ENCODE data around the gene RSAD2.

Gene RSAD2

DNA sequence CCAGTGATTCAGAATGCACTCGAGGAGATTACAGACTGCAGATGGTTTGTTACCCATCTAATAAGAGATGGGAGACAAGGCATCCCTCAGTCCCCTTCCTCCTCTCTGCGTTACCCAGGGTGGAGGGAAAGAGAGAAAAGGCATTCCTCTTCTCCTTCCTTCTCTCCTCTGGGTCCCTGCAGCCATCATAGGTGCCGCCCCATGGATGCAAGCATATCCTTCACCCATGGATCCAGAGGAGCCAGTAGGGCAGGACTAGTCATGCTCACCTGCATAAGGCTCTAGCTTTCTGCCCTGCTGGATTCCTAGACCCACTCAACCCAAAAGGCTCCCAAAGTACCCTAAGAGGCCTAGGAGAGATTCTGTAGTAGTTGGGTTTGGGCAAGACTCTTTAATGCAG lies 32.3 kb upstream of the RSAD2 start:
- no peak overlapping the region for H3K4me2 ChIP-seq (ENCODE audit: low read depth, low read length)
- H3K36me3 ChIP-seq (replicated peaks; ENCODE audit: insufficient read depth, low read length) = no peaks in the 10 kb centered on the region
- H3K79me2 ChIP-seq (ENCODE audit: low read length) = no peaks in the 10 kb centered on the region
- no peaks in the 10 kb centered on the region for H4K20me1 ChIP-seq (ENCODE audit: insufficient read depth, low read length)
- no peak for DNase-seq
- no peak overlapping the region for H2AFZ ChIP-seq (ENCODE audit: low read length)
- H3F3A ChIP-seq (ENCODE audit: insufficient read depth, low read length) = no peaks in the 10 kb centered on the region
- no peak overlapping the region for H3K4me3 ChIP-seq (ENCODE audit: low read length)
- no peaks in the 10 kb centered on the region for H3K9me3 ChIP-seq (replicated peaks; ENCODE audit: insufficient read depth, low read length)
- no peaks in the 10 kb centered on the region for H3K27me3 ChIP-seq (replicated peaks; ENCODE audit: insufficient read depth, low read length)
- H3K27ac ChIP-seq (ENCODE audit: low read length) = no peak overlapping the region
- no peaks in the 10 kb centered on the region for H3K9me2 ChIP-seq (replicated peaks; ENCODE audit: insufficient read depth, low read length)
- no peak for TF ChIP-seq CTCF (IDR thresholded peaks at IDR 0.05; ENCODE audit: low read length)
- no peak for TF ChIP-seq EZH2 (optimal IDR thresholded peaks at IDR 0.05; ENCODE audit: low read depth, low read length)
- no peak for TF ChIP-seq EZH2phosphoT487 (IDR thresholded peaks at IDR 0.05; ENCODE audit: low read length)
- no peak overlapping the region for H3K9ac ChIP-seq (ENCODE audit: low read length)
- H3K4me1 ChIP-seq (ENCODE audit: low read length) = no peaks in the 10 kb centered on the region

- Histone ChIP-seq H3K9ac (ENCODE audit: low read length) (no peak overlapping the region), H3K9me2 (replicated peaks; ENCODE audit: insufficient read depth, low read length) (no peaks in the 10 kb centered on the region), H3K79me2 (ENCODE audit: low read length) (no peaks in the 10 kb centered on the region), H2AFZ (ENCODE audit: low read length) (no peak overlapping the region), H3F3A (ENCODE audit: insufficient read depth, low read length) (no peaks in the 10 kb centered on the region), H3K27ac (ENCODE audit: low read length) (no peak overlapping the region), H3K27me3 (replicated peaks; ENCODE audit: insufficient read depth, low read length) (no peaks in the 10 kb centered on the region), H3K4me2 (ENCODE audit: low read depth, low read length) (no peak overlapping the region), H3K36me3 (replicated peaks; ENCODE audit: insufficient read depth, low read length) (no peaks in the 10 kb centered on the region), H3K9me3 (replicated peaks; ENCODE audit: insufficient read depth, low read length) (no peaks in the 10 kb centered on the region), H3K4me3 (ENCODE audit: low read length) (no peak overlapping the region), H3K4me1 (ENCODE audit: low read length) (no peaks in the 10 kb centered on the region), H4K20me1 (ENCODE audit: insufficient read depth, low read length) (no peaks in the 10 kb centered on the region)
- no peak for DNase-seq
- TF ChIP-seq EZH2phosphoT487 (IDR thresholded peaks at IDR 0.05; ENCODE audit: low read length) (no peak), CTCF (IDR thresholded peaks at IDR 0.05; ENCODE audit: low read length) (peak; percentile 25)
These were observed 31.7 kb upstream of the RSAD2 start for GRCh38 chr2:6845903-6846302.

DNA sequence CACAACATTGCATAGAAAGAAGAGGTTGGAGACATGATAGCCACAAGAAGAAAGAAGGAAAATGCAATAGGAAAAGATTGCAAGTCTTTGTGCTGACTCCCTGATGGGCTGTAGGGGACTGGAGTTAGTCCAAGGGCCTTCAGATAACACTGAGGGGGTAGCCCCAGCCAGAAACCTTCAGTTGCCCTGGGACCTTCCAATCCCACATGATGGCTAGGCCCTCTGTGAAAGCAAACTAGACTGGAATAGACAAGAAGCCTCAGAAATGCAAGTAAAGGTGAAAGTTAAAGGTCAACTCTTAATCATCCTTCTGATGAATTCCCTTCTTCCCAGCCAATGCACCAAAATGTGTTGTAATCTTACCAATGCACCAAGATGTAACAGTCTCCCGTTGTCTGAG lies 31.0 kb upstream of the RSAD2 start:
- Histone ChIP-seq H3K9ac (ENCODE audit: low read length) (no peak overlapping the region), H2AFZ (ENCODE audit: low read length) (no peak overlapping the region), H3K4me2 (ENCODE audit: low read depth, low read length) (no peak overlapping the region), H3F3A (ENCODE audit: insufficient read depth, low read length) (no peaks in the 10 kb centered on the region), H3K4me3 (ENCODE audit: low read length) (no peak overlapping the region), H3K79me2 (ENCODE audit: low read length) (no peaks in the 10 kb centered on the region), H3K27ac (ENCODE audit: low read length) (no peak overlapping the region), H3K27me3 (replicated peaks; ENCODE audit: insufficient read depth, low read length) (no peaks in the 10 kb centered on the region), H4K20me1 (ENCODE audit: insufficient read depth, low read length) (no peaks in the 10 kb centered on the region), H3K4me1 (ENCODE audit: low read length) (no peaks in the 10 kb centered on the region), H3K9me2 (replicated peaks; ENCODE audit: insufficient read depth, low read length) (no peaks in the 10 kb centered on the region), H3K36me3 (replicated peaks; ENCODE audit: insufficient read depth, low read length) (no peaks in the 10 kb centered on the region), H3K9me3 (replicated peaks; ENCODE audit: insufficient read depth, low read length) (no peaks in the 10 kb centered on the region)
- no peak for TF ChIP-seq CTCF (IDR thresholded peaks at IDR 0.05; ENCODE audit: low read length)
- TF ChIP-seq EZH2 (optimal IDR thresholded peaks at IDR 0.05; ENCODE audit: low read depth, low read length) = no peak
- no peak for TF ChIP-seq EZH2phosphoT487 (IDR thresholded peaks at IDR 0.05; ENCODE audit: low read length)
- no peak for DNase-seq

All from MM.1S (cell line).